Keratinocyte (primary cell): Measurements from ENCODE around the gene PPARD. TPM values are rescaled to one million over a fixed set of nuclear protein-coding genes. Genes with fewer than 3 reads are reported as not detected.

Source experiments
- DNase-seq: peaks from one replicate; pipeline ENCODE4 v3.0.0-alpha.2; 2011; ENCODE audit warnings: low read depth, missing footprints, low spot score
- FAIRE-seq: peaks from 2 replicates; lab custom pipeline; 2011; peaks lifted over from hg19 to GRCh38; lab: Jason Lieb, UNC
- H2AFZ ChIP-seq: 2 replicates; pipeline ENCODE4 v1.6.0; 2012; ENCODE audit warnings: low read length, control low read depth, inconsistent platforms; ENCODE audit not compliant: control insufficient read depth
- H3K27ac ChIP-seq: 2 replicates; pipeline ENCODE4 v1.5.1; 2011; ENCODE audit warnings: low read length; ENCODE audit not compliant: control insufficient read depth, insufficient read depth
- H3K27me3 ChIP-seq: 3 replicates; pipeline ENCODE4 v1.6.0; 2011; ENCODE audit warnings: low read length; ENCODE audit not compliant: control insufficient read depth, insufficient read depth; ENCODE audit errors: extremely low read depth
- H3K36me3 ChIP-seq, 2 experiments: 2 replicates in 1 of 2; 3 replicates in 1 of 2; pipeline ENCODE4 v1.5.1; 2011; ENCODE audit warnings: low read length in 2 of 2, mild to moderate bottlenecking in 1 of 2; ENCODE audit not compliant: control insufficient read depth in 2 of 2, insufficient read depth in 2 of 2; ENCODE audit errors: extremely low read depth in 1 of 2
- H3K4me1 ChIP-seq: 3 replicates; pipeline ENCODE4 v1.5.1; 2011; ENCODE audit warnings: low read length; ENCODE audit not compliant: control insufficient read depth, insufficient read depth; ENCODE audit errors: extremely low read depth
- H3K4me2 ChIP-seq: 3 replicates; pipeline ENCODE4 v1.6.0; 2011; ENCODE audit warnings: low read depth, low read length; ENCODE audit not compliant: control insufficient read depth, insufficient read depth; ENCODE audit errors: extremely low read depth
- H3K4me3 ChIP-seq, 3 experiments: fragments of 200-600 bp in 1 of 3; sonication (generic) in 1 of 3; 2 replicates in 2 of 3; 3 replicates in 1 of 3; pipeline ENCODE4 v1.5.1; 2011 to 2016; ENCODE audit warnings: low read length in 3 of 3, mild to moderate bottlenecking in 3 of 3, control low read depth in 2 of 3, inconsistent platforms in 1 of 3, low read depth in 1 of 3, mixed read lengths in 1 of 3, mixed run types in 1 of 3, moderate library complexity in 1 of 3; ENCODE audit not compliant: control insufficient read depth in 2 of 3, insufficient read depth in 2 of 3; ENCODE audit errors: extremely low read depth in 1 of 3
- H3K79me2 ChIP-seq: 2 replicates; pipeline ENCODE4 v1.6.0; 2012; ENCODE audit warnings: low read length; ENCODE audit not compliant: control insufficient read depth, insufficient read depth
- H3K9ac ChIP-seq: 3 replicates; pipeline ENCODE4 v1.6.0; 2011; ENCODE audit warnings: low read length; ENCODE audit not compliant: control insufficient read depth, insufficient read depth; ENCODE audit errors: extremely low read depth
- H3K9me1 ChIP-seq: 3 replicates; pipeline ENCODE4 v1.6.0; 2011; ENCODE audit warnings: low read length; ENCODE audit not compliant: control insufficient read depth, insufficient read depth; ENCODE audit errors: extremely low read depth
- H3K9me3 ChIP-seq: 2 replicates; pipeline ENCODE4 v1.5.1; 2012; ENCODE audit warnings: low read depth, low read length; ENCODE audit not compliant: control insufficient read depth
- H4K20me1 ChIP-seq: 3 replicates; pipeline ENCODE4 v1.6.0; 2011; ENCODE audit warnings: low read length; ENCODE audit not compliant: control insufficient read depth, insufficient read depth; ENCODE audit errors: extremely low read depth
- EZH2 ChIP-seq: IDR thresholded peaks from one replicate; pipeline ENCODE4 v1.6.1; 2012; ENCODE audit warnings: inconsistent platforms, mild to moderate bottlenecking, low read length, moderate library complexity
- dilution Hi-C: fragments of 300-500 bp; cut with MboI; formaldehyde crosslinking; loops from one replicate; pipeline ENCODE4 v1.7.0; 2020; ENCODE audit warnings: low sequenced_read_pairs; ENCODE audit not compliant: extremely low pct_ligation_motif_present
- polyA plus RNA-seq, 5 experiments: library from polyadenylated mRNA; depleted of rRNA in 3 of 5; stranded (reverse) in 3 of 5; stranded (forward) in 1 of 5; unstranded in 1 of 5; fragments of >200 nt; gene quantifications; 1 replicate in 1 of 5; 2 replicates in 3 of 5; 3 replicates in 1 of 5; pipeline versions ENCODE4 v1.2.1 to v1.2.3, GENCODE V29; 2011 to 2012; ENCODE audit warnings: missing spikeins in 2 of 5, low read depth in 1 of 5, low replicate concordance in 1 of 5
- TF ChIP-seq, protein P1 (sequence below), 3 experiments: IDR thresholded peaks in 1 of 3; conservative IDR thresholded peaks in 1 of 3; optimal IDR thresholded peaks in 1 of 3; 2 replicates in 2 of 3; 3 replicates in 1 of 3; pipeline versions ENCODE3 to v1.5.1; 2011; ENCODE audit warnings: low read length in 3 of 3, mild to moderate bottlenecking in 3 of 3, moderate library complexity in 2 of 3, control low read depth in 1 of 3, inconsistent platforms in 1 of 3; ENCODE audit not compliant: insufficient read depth in 2 of 3; ENCODE audit errors: extremely low read depth in 1 of 3

PPARD gene
- polyA plus RNA-seq, 1 donor (not counting 4 experiments of a cell fraction or from before 2014, with no cell fraction given) = 15.1 TPM

DNA sequence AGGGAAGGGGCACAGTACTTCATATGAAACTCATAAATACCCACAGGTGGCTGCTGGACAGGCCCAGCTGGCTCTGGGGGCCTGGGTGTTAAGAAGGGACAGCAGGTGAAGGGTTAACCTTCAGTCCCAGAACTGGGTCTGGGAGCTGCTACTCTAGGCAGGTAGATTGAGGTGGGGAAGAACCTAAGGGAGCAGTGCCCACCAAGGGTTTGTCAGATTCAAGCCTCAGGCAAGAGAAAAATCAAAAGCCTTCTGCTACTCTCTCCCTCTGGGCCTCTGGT lies 131.4 kb downstream of the PPARD start:
- H4K20me1 ChIP-seq = peaks cover 40% of the 10 kb centered on the region
- peaks cover 8% of the 10 kb centered on the region for H3K4me1 ChIP-seq
- no peak for FAIRE-seq

DNA sequence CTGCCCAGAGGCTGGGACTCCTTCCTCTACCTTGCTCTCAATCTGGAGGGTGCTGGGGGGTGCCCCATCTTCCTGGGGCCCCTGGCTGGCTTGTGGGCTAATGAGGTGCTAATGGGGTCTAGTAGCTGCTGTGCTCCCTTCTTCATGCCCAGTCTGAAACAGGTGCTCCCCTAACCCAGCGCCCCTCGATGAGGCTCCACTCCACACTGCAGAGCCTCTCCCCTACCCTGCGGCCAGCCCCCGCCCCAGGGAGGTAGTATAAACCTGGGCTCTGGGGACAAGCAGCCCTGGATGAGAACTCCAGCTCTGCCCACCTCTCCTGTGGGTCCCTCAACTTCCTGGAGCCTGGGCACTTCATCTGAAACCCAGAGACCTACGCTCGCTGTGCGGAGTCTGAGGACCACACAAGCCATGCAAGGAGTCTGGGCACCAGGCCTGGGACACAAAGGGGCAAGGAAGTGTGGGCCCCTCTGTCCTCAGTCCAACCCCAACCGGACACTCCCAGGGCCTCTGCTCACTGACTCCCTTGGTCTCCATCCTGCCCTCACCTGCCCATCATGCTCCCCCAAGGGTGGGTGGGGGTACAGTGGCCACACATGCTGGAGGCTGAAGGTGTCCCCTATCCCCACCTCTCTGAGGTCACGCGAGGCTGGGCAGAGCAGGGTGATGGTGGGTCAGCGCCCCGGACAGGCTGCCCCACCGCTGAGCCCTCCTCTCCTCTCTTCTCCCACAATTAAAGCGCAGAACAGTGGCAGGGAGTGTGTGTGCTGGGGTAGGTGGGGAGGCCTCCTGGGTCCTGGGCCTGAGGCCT lies 132.0 kb downstream of the PPARD start:
- H3K27ac ChIP-seq = no peak overlapping the region
- H3K9me3 ChIP-seq = no peaks in the 10 kb centered on the region
- H3K79me2 ChIP-seq = peaks cover 17% of the 10 kb centered on the region
- no peak overlapping the region for H3K4me3 ChIP-seq
- peaks cover 8% of the 10 kb centered on the region for H3K4me1 ChIP-seq
- DNase-seq = no peak
- no peak overlapping the region for H3K9ac ChIP-seq
- dilution Hi-C loops = no loop called here
- TF ChIP-seq EZH2 = no peak
- TF ChIP-seq, protein P1, sequence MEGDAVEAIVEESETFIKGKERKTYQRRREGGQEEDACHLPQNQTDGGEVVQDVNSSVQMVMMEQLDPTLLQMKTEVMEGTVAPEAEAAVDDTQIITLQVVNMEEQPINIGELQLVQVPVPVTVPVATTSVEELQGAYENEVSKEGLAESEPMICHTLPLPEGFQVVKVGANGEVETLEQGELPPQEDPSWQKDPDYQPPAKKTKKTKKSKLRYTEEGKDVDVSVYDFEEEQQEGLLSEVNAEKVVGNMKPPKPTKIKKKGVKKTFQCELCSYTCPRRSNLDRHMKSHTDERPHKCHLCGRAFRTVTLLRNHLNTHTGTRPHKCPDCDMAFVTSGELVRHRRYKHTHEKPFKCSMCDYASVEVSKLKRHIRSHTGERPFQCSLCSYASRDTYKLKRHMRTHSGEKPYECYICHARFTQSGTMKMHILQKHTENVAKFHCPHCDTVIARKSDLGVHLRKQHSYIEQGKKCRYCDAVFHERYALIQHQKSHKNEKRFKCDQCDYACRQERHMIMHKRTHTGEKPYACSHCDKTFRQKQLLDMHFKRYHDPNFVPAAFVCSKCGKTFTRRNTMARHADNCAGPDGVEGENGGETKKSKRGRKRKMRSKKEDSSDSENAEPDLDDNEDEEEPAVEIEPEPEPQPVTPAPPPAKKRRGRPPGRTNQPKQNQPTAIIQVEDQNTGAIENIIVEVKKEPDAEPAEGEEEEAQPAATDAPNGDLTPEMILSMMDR (optimal IDR thresholded peaks at IDR 0.05 in 1 of 3, IDR thresholded peaks at IDR 0.05 in 1 of 3, conservative IDR thresholded peaks at IDR 0.05 in 1 of 3; ENCODE audit: extremely low read depth in 1 of 3, insufficient read depth in 2 of 3, low read length in 3 of 3) = no peak
- FAIRE-seq = no peak
- no peak overlapping the region for H3K4me2 ChIP-seq
- H3K27me3 ChIP-seq = no peaks in the 10 kb centered on the region
- H2AFZ ChIP-seq = no peak overlapping the region
- H3K36me3 ChIP-seq = peaks cover 18 to 49% of the 10 kb centered on the region in 2 experiments
- peaks cover 3% of the 10 kb centered on the region for H3K9me1 ChIP-seq
- H4K20me1 ChIP-seq = peaks cover 35% of the 10 kb centered on the region

More for the DNA sequence above, 131.4 kb downstream of the PPARD start:
- Histone ChIP-seq H3K4me2 (no peak overlapping the region), H3K27me3 (no peaks in the 10 kb centered on the region), H3K9ac (no peak overlapping the region), H3K79me2 (peaks cover 22% of the 10 kb centered on the region), H3K4me3 (no peak overlapping the region), H3K9me1 (peaks cover 3% of the 10 kb centered on the region), H3K36me3 (peaks cover 18 to 53% of the 10 kb centered on the region in 2 experiments), H3K9me3 (no peaks in the 10 kb centered on the region), H3K27ac (no peak overlapping the region), H2AFZ (no peak overlapping the region)
- TF ChIP-seq EZH2 = no peak
- TF ChIP-seq, protein P1 (optimal IDR thresholded peaks at IDR 0.05 in 1 of 3, IDR thresholded peaks at IDR 0.05 in 1 of 3, conservative IDR thresholded peaks at IDR 0.05 in 1 of 3; ENCODE audit: extremely low read depth in 1 of 3, insufficient read depth in 2 of 3, low read length in 3 of 3) = no peak
- no peak for DNase-seq
- dilution Hi-C loops = no loop called here
